Hindlimb muscle (tissue), 1 donor: Measurements from ENCODE around the gene TOMM22. TPM values are rescaled to one million over a fixed set of nuclear protein-coding genes. Genes with fewer than 3 reads are reported as not detected.

ENCODE experiments used
- DNase-seq: peaks from one replicate; pipeline ENCODE4 v3.0.0-alpha.2; 2013
- polyA plus RNA-seq: library from polyadenylated mRNA; unstranded; fragments of 120-200 nt; gene quantifications from one replicate; pipeline ENCODE4 v1.2.1, GENCODE V29; 2013; ENCODE audit not compliant: insufficient read length

The TOMM22 gene
- polyA plus RNA-seq, 1 donor, result 89.3 TPM

GRCh38 chr22:38715852-38716251 lies 34.1 kb downstream of the TOMM22 start:
- DNase-seq, result no peak

GRCh38 chr22:38716271-38716670 lies 34.5 kb downstream of the TOMM22 start:
- DNase-seq, result no peak

GRCh38 chr22:38716826-38717225 lies 35.1 kb downstream of the TOMM22 start:
- no peak for DNase-seq

- no peak for DNase-seq
These were observed 35.5 kb downstream of the TOMM22 start for GRCh38 chr22:38717244-38717643.

GRCh38 chr22:38718414-38718813 lies 36.7 kb downstream of the TOMM22 start:
- no peak for DNase-seq

- DNase-seq, result no peak
These were observed 37.4 kb downstream of the TOMM22 start for GRCh38 chr22:38719196-38719595.

- DNase-seq, result no peak
These were observed 38.6 kb downstream of the TOMM22 start for GRCh38 chr22:38720350-38720749.

GRCh38 chr22:38721551-38721950 lies 39.8 kb downstream of the TOMM22 start:
- DNase-seq, result no peak

GRCh38 chr22:38724176-38724575 lies 42.4 kb downstream of the TOMM22 start:
- DNase-seq, result no peak

GRCh38 chr22:38724926-38725571 lies 43.3 kb downstream of the TOMM22 start:
- no peak for DNase-seq

- DNase-seq, result no peak
These were observed 44.3 kb downstream of the TOMM22 start for GRCh38 chr22:38725900-38726655.

GRCh38 chr22:38727123-38727522 lies 45.4 kb downstream of the TOMM22 start:
- no peak for DNase-seq

GRCh38 chr22:38727530-38728451 lies 46.0 kb downstream of the TOMM22 start:
- DNase-seq, result no peak

- no peak for DNase-seq
These were observed 47.4 kb downstream of the TOMM22 start for GRCh38 chr22:38728871-38729796.

- no peak for DNase-seq
These were observed 48.2 kb downstream of the TOMM22 start for GRCh38 chr22:38729946-38730345.

- no peak for DNase-seq
These were observed 48.7 kb downstream of the TOMM22 start for GRCh38 chr22:38730411-38730871.

GRCh38 chr22:38731703-38732161 lies 50.0 kb downstream of the TOMM22 start:
- no peak for DNase-seq

- no peak for DNase-seq
These were observed 50.6 kb downstream of the TOMM22 start for GRCh38 chr22:38732251-38732815.

- no peak for DNase-seq
These were observed 51.6 kb downstream of the TOMM22 start for GRCh38 chr22:38733329-38733723.

- no peak for DNase-seq
These were observed 52.1 kb downstream of the TOMM22 start for GRCh38 chr22:38733724-38734381.
